ENCODE data around the gene GPR3.

GPR3 gene

DNA sequence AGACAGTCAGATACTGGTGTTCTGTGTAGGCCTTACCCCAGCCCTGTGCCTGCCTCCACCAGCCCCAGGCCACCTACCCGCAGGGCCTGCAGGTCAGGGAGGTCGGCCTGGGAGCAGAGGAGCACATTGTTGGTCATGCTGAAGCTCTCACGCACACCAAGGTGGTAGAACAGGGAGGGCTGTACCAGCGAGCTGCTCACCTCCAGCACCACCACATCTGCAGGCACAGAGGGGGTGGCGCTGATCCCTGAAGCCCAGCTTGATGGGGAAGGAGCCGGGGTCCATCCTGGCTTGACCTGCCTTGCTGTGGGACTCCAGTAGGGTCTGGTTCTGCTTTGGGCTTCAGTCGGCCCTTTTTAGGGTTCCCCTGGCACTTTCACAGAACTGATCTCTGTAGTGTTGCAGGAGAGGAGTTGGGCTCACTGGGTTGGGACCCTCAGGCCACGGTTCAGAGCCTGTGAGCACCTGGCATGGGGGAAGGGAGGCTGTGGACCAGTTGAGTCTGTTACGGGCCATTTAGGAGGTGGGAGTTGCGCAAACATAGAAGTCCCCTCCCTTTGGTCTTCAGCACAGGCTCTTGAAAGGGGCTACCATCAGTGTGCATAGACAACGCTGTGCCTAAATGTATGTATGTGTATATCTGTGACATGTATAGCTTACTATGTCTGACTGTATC lies 27.6 kb upstream of the GPR3 start:
- TF ChIP-seq GATA3 (IDR thresholded peaks at IDR 0.05; ENCODE audit: low read depth, low read length) = no peak
- no peak for TF ChIP-seq GATA2 (IDR thresholded peaks at IDR 0.05; ENCODE audit: low read depth, low read length)

DNA sequence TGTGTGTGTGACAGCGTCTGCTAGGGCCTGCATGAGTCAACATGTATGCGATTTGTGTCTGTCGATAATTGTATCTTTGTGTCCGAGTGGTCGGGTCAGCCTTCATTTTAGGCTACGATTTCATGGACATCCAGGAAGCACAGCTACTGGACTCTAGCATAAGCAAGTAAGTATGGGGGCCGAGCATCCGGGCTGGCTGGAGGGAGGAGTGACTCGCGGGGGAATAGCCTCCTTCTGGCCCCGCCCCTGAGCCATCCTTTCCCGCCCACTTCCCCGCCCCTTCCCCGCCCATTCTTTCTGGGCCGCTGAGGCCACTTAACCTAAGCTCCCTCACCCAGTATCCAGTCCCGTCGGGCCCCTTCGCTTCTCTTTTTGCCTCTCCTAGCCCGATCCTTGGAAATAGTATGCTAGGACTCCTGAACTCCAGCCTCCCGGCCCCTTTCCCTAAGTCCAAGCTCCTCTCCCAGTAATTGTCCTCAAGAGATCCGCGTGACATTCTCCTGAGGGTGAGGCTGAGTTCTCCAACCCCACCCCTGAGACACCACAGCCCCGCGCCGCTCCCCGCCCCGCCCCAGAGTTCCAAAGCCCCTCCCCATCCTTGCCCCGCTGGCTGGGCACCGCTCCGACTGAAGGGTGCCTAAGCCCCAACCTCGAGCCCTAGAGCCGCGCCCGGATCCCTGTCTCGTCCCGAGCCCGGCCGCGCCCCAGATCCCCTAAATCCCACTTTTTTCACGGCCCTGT lies 26.9 kb upstream of the GPR3 start:
- no peak for TF ChIP-seq GATA3 (IDR thresholded peaks at IDR 0.05; ENCODE audit: low read depth, low read length)
- no peak for TF ChIP-seq GATA2 (IDR thresholded peaks at IDR 0.05; ENCODE audit: low read depth, low read length)

DNA sequence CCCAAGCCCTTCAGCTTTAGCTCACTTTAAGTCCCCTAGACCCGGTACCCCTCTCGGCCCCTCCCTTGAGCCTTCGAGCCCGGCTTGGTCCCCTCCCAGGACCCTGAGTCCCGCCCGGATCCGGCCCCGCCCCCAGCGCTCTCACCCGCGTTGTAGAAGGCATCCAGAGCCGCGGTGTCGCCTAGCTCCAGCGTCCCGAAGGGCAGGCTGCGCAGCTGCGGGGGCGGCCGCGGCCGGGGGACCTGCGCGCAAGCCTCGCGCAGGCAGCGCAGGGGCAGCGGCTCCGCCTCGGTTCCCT lies 26.4 kb upstream of the GPR3 start:
- no peak for TF ChIP-seq GATA2 (IDR thresholded peaks at IDR 0.05; ENCODE audit: low read depth, low read length)
- no peak for TF ChIP-seq GATA3 (IDR thresholded peaks at IDR 0.05; ENCODE audit: low read depth, low read length)

DNA sequence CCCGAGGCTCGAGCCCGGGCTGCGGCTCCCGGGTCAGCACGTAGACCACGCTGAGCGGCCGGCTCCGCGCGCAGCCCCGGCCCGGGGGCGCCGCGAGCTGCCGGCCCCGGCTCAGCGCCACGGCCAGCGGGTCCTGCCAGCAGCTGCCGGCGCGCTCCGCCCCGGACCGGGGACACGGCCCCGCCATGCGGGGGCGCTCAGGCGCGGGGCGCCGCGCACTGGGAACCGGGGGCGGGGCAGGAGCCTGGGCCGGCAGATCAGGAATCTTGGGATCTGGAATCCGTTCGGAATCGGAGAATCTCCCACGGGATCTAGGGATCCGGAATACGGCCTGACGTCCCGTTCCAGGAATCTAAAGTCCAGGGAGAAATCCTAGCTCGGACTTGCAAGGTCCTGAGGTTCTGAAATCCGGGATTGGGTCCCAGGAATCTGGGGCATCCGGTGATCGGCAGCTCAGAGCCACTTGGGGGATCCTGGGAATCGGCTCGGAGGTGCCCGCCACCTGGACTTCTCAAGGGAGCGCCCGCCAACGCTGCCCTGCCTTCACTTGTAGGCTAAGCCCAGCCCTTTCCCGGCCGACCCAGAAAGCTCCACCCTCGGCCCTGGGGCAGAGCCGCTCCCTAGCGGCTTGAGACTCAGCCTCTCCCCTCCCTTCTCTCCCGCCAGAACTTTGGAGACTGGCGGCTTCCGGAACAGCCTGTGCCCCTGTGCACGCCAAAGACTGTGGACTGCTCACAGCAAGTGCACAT lies 25.8 kb upstream of the GPR3 start, which contains the start of gene MAP3K6:
Gene MAP3K6 (minus strand): TSS at position 551 of the 749 bp plus-strand sequence. CDS start 364 bp downstream, at position 187.
- TF ChIP-seq GATA3 (IDR thresholded peaks at IDR 0.05; ENCODE audit: low read depth, low read length) = no peak
- no peak for TF ChIP-seq GATA2 (IDR thresholded peaks at IDR 0.05; ENCODE audit: low read depth, low read length)

DNA sequence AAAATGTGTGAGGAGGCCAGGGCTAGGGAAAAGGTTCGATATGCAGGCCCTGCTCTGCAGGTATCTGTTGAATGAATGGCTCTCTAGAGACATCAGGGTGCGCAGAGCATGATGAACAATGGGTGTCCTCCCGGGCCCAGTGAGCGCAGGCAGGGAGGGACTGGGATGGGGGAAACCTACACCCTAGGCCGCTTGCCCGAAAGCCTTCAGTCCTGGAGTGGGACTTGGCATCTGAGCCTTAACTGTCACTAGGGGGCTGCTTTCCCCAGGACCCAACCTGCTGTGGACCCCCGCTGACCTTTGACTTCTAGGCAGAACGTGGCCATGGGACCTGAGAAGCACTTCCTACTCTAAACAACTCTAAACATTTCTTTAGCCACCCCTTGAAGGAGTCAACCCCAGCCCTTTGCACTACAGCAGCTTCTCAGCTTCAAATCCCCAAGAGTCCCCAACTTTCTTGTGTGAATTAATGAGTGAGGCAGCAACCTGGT lies 25.2 kb upstream of the GPR3 start:
- no peak for TF ChIP-seq GATA2 (IDR thresholded peaks at IDR 0.05; ENCODE audit: low read depth, low read length)
- TF ChIP-seq GATA3 (IDR thresholded peaks at IDR 0.05; ENCODE audit: low read depth, low read length) = no peak

DNA sequence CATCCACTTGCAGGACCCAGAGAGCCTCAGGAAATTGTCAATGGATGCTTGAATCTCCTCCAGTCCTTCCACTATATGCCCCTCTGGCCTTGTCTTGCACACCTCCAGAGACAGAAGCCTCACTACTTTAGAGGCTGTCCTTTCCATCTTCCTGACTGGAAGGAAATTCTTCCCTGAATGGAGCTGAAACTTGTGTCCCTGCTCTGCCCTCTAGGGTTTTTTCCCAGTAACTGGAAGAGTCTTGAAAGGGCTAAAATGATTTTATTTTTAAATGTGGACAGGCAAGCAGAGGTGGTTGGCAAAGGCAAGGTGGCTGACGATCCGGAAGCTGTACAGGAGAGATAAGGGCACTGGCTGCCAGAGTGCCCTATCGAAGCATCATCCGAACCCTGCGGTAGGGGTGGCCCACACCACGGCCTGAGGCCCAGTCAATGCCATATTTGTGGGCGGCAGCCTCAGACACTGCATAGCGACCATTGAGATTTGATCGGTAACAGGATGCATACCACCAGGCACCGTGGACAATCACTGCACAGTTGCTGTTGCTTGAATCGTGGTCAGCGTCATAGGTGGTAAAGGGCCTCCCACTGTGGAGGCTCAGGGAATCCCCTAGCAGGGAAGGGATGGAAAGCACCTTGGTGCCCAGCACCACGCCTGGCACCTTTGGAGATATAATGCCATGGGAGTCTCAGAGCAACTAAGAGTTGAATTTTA lies 23.4 kb upstream of the GPR3 start:
- TF ChIP-seq GATA3 (IDR thresholded peaks at IDR 0.05; ENCODE audit: low read depth, low read length) (no peak), GATA2 (IDR thresholded peaks at IDR 0.05; ENCODE audit: low read depth, low read length) (no peak)

DNA sequence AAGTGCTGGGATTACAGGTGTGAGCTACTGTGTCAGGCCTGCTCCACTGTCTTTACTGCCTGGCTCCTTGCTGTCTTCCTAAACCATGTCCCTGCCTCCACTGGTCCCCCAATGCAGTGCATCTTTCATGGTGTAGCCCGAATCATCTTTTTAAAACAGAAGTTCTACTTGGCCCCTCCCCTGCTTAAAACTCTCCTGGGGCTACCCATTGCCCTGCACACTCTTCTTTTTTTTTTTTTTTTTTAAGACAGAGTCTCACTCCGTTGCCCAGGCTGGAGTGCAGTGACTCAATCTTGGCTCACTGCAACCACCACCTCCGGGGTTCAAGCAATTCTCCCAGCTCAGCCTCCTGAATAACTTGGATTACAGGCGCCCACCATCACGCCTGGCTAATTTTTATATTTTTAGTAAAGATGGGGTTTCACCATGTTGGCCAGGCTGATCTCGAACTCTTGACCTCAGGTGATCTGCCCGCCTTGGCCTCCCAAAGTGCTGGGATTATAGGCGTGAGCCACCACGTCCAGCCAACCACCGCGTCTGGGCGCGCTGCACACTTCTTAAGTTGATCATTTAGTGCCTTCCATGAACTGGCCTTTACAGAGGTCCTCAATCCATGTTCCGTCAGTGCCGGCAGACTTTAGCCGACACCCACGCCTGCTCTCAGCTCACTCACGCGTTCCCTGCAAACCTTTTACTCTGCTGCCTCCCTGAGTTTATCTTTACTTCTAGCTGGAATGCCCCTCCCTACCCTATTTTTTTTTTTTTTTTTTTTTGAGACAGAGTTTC lies 20.2 kb upstream of the GPR3 start:
- TF ChIP-seq GATA2 (IDR thresholded peaks at IDR 0.05; ENCODE audit: low read depth, low read length) = no peak
- TF ChIP-seq GATA3 (IDR thresholded peaks at IDR 0.05; ENCODE audit: low read depth, low read length) = no peak

DNA sequence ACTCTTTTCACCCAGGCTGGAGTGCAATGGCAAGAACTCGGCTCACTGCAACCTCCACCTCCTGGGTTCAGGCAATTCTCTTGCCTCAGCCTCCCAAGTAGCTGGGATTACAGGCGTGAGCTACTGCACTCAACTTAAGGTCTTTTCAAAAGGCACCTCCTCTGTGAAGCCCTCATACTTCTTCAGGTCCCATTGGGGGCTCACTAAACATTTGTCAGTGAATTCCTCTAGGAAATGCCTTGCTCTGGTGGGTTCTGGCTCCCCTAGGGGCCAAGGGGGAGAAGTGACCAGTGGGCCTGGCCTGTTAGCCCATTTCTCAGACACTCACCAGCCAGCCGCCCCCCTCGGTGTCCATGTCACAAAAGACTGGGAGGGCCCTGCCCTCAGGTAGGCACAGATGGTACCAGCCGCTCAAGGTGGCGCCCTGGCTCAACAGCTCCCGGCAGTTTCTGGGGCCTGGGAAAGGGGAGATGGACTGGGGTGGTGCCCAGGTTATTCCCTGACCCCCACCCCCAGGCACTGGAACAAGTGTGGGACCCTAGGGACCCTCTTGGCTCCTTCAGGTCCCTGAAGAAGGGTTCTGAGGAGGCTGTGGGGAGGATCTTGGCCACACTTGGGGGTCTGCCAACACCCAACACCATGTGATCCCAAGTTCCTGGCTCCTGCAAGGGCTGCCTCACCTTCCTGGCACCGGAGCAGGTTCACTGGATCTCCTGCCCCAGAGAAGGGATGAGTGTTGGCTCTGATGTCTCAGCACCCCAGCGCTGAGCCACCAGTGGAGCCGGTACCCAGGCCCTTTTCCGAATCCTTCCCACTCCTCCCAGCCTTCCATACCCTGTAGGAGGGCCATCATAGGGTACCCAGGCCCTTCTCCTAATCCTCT lies 19.4 kb upstream of the GPR3 start:
- TF ChIP-seq GATA2 (IDR thresholded peaks at IDR 0.05; ENCODE audit: low read depth, low read length) = no peak
- TF ChIP-seq GATA3 (IDR thresholded peaks at IDR 0.05; ENCODE audit: low read depth, low read length) = no peak

DNA sequence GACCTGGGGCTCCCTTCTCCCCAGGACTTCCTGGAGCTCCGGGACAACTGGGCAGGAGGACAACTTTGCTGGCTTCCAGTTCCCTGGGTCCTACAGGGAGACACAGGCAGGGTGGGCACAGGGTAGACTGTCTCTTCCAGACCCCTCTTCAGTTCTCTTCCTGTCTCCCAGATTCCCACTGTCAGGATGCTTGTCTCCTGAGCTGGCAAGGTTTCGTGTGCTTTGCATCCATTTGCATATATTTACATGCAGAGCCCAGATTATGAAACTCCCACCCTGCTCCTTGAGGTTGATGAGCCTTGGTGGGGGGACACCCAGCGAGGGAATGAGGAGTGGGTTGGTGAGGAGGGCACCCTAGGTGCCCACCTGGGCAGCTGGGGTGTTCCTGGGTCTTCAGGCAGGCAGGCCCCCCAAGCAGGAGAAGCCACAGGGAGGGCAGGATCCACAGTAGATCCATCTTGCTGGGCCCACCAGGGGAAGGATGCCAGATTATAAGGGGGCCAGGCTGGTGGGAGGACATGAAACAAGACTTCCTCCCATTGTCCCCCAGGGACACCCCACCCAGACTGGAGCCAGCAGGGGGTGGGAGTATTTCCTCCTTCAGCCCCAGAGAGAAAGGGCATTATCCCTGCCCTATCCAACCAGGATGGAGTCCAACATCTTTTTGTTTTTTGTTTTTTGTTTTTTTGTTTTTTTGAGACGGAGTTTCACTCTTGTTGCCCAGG lies 17.9 kb upstream of the GPR3 start, which contains the start of gene FCN3:
Gene FCN3 (minus strand): TSS at position 463 of the 725 bp plus-strand sequence. CDS start 6 bp downstream, at position 457.
- TF ChIP-seq GATA2 (IDR thresholded peaks at IDR 0.05; ENCODE audit: low read depth, low read length) (no peak), GATA3 (IDR thresholded peaks at IDR 0.05; ENCODE audit: low read depth, low read length) (no peak)

DNA sequence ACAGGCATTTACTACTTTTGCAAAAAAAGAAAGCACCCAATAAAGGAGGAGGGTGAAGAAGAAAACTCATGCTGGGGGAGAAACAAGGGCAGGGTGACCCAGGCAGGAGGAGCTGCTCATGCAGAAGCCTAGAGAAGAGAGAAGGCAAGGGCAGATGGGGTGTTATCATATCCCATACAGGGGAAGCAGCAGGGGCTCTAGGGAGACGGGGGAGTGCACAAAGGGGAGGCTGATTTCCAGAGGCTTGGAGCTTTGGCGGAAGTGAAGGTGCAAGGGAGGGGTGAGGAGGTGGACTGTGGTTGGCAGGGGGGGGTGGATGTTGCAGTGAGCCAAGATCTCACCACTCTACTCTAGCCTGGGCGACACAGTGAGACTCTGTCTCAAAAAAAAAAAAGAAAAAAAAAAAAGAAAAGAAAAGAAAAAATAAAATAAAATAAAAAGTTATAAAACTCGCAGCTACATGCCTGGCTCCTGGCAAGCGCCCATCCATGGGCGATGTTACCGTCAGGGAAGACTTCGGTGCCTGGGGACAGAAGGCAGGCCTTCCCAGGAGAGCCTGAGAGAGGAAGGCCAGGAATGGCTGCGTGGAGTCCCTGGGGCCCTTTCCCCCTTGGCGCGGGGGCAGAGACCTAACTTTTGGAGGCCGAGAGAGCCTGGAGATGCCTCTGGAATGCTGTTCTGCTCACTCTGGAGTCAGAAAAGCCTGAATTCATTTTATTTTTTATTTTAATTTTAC lies 14.5 kb upstream of the GPR3 start:
- no peak for TF ChIP-seq GATA2 (IDR thresholded peaks at IDR 0.05; ENCODE audit: low read depth, low read length)
- TF ChIP-seq GATA3 (IDR thresholded peaks at IDR 0.05; ENCODE audit: low read depth, low read length) = no peak

DNA sequence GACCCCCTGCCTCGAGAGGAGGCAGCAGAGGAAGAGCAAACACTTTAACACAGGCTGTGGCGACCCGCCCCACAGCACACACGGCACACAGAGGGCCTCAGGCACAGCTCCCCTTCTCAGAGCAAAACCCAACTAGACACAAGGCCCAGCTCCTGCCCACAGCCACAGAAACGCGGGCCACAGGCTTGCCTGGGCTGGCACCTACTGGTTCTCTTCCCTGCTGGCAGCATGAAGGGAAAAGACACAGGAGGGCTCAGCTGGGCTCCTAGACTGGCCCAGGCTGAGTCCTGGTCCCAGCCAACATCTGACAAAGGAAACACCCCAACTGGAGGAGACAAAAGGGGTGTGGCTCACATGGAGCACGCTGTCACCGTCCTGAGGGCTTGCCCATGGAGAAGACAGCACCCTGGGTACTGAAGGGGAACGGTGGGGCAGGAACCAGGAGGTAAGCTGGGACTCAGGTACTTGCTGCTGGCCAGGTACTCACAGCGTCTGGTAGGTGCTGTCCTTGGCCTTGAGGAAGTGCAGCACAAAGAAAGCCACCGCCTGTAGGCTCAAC lies 12.8 kb upstream of the GPR3 start:
- no peak for TF ChIP-seq GATA2 (IDR thresholded peaks at IDR 0.05; ENCODE audit: low read depth, low read length)
- no peak for TF ChIP-seq GATA3 (IDR thresholded peaks at IDR 0.05; ENCODE audit: low read depth, low read length)
